ENCODE data around the gene GABPB2.

GABPB2 gene

GRCh38 chr1:151130987-151131586, 60.5 kb downstream of the GABPB2 start:
- peak overlapping the region in 1 of 2 experiments; percentile 26 for H3K27ac ChIP-seq (ENCODE audit: insufficient read depth in 1 of 2, low read depth in 1 of 2, low read length in 2 of 2, poor library complexity in 1 of 2, severe bottlenecking in 2 of 2)
- peaks cover 0 to 9% (median 3%) of the 10 kb centered on the region in 4 experiments for H3K36me3 ChIP-seq (ENCODE audit: control insufficient read depth in 4 of 4, insufficient read depth in 4 of 4, low read length in 3 of 4)
- WGBS (ENCODE audit: insufficient coverage), result under 1% methylated on average over 44 of the region's 45 CpGs
- peaks cover 0 to 4% (median 0%) of the 10 kb centered on the region in 5 experiments for H3K27me3 ChIP-seq (replicated peaks in 2 of 5; ENCODE audit: control insufficient read depth in 4 of 5, insufficient read depth in 5 of 5, low read length in 4 of 5)
- POLR2A ChIA-PET, result interaction anchor here (0.7 to 1.7 kb wide), 2 partner anchors 12 to 268 kb away, joined by 3 to 4 read pairs; partner anchors contain the start of gene PSMB4
- peak; percentile 95 to 98 (median 97) for DNase-seq
- CTCF ChIA-PET, result interaction anchor here (1.2 to 5.1 kb wide), 6 partner anchors 9 to 31 kb away, joined by 3 to 26 read pairs (median 8); partner anchors contain the start of gene TNFAIP8L2
- no peaks in the 10 kb centered on the region for H3K9me3 ChIP-seq (ENCODE audit: control extremely low read depth in 1 of 5, control insufficient read depth in 4 of 5, insufficient read depth in 2 of 5, low read depth in 1 of 5, low read length in 4 of 5)
- peak overlapping the region in 6 of 7 experiments; percentile 5 to 74 (median 50) for H3K4me3 ChIP-seq (ENCODE audit: control insufficient read depth in 1 of 7, extremely low read depth in 1 of 7, insufficient read depth in 4 of 7, low read depth in 2 of 7, low read length in 6 of 7)
- H3K4me1 ChIP-seq (ENCODE audit: control extremely low read depth in 1 of 4, control insufficient read depth in 4 of 4, insufficient read depth in 4 of 4, low read length in 3 of 4), result peaks cover 0 to 9% (median 5%) of the 10 kb centered on the region in 4 experiments

GRCh38 chr1:151131701-151132334, 61.3 kb downstream of the GABPB2 start:
- peak overlapping the region in 5 of 7 experiments; percentile 38 to 74 (median 60) for H3K4me3 ChIP-seq (ENCODE audit: control insufficient read depth in 1 of 7, extremely low read depth in 1 of 7, insufficient read depth in 4 of 7, low read depth in 2 of 7, low read length in 6 of 7)

GRCh38 chr1:151132335-151133017, 61.9 kb downstream of the GABPB2 start:
- 97% methylated on average over 66 of the region's 74 CpGs for WGBS (ENCODE audit: insufficient coverage)
- ChIA-PET CTCF (interaction anchor here (0.6 to 5.1 kb wide), 4 partner anchors 10 to 110 kb away, joined by 3 to 26 read pairs (median 8); partner anchors contain the start of gene TNFAIP8L2), POLR2A (interaction anchor here (0.9 kb wide), 1 partner anchor 11 kb away, joined by 4 read pairs; no protein-coding TSS in a partner anchor)
- H3K36me3 ChIP-seq (ENCODE audit: control insufficient read depth in 4 of 4, insufficient read depth in 4 of 4, low read length in 3 of 4), result peaks cover 0 to 16% (median 5%) of the 10 kb centered on the region in 4 experiments
- H3K27ac ChIP-seq (ENCODE audit: insufficient read depth in 1 of 2, low read depth in 1 of 2, low read length in 2 of 2, poor library complexity in 1 of 2, severe bottlenecking in 2 of 2), result no peak overlapping the region
- H3K27me3 ChIP-seq (replicated peaks in 2 of 5; ENCODE audit: control insufficient read depth in 4 of 5, insufficient read depth in 5 of 5, low read length in 4 of 5), result peaks cover 0 to 4% (median 0%) of the 10 kb centered on the region in 5 experiments
- no peak overlapping the region for H3K4me3 ChIP-seq (ENCODE audit: control insufficient read depth in 1 of 7, extremely low read depth in 1 of 7, insufficient read depth in 4 of 7, low read depth in 2 of 7, low read length in 6 of 7)
- DNase-seq, result no peak
- H3K9me3 ChIP-seq (ENCODE audit: control extremely low read depth in 1 of 5, control insufficient read depth in 4 of 5, insufficient read depth in 2 of 5, low read depth in 1 of 5, low read length in 4 of 5), result no peaks in the 10 kb centered on the region
- peaks cover 0 to 9% (median 5%) of the 10 kb centered on the region in 4 experiments for H3K4me1 ChIP-seq (ENCODE audit: control extremely low read depth in 1 of 4, control insufficient read depth in 4 of 4, insufficient read depth in 4 of 4, low read length in 3 of 4)

More at GRCh38 chr1:151131701-151132334, 61.3 kb downstream of the GABPB2 start:
- no peaks in the 10 kb centered on the region for H3K9me3 ChIP-seq (ENCODE audit: control extremely low read depth in 1 of 5, control insufficient read depth in 4 of 5, insufficient read depth in 2 of 5, low read depth in 1 of 5, low read length in 4 of 5)
- CTCF ChIA-PET, result interaction anchor here (1.2 to 5.1 kb wide), 5 partner anchors 10 to 29 kb away, joined by 3 to 26 read pairs (median 10); partner anchors contain the start of gene TNFAIP8L2
- POLR2A ChIA-PET, result interaction anchor here (0.6 to 1.7 kb wide), 3 partner anchors 11 to 267 kb away, joined by 3 to 4 read pairs (median 3); partner anchors contain the start of gene PSMB4
- peaks cover 0 to 16% (median 5%) of the 10 kb centered on the region in 4 experiments for H3K36me3 ChIP-seq (ENCODE audit: control insufficient read depth in 4 of 4, insufficient read depth in 4 of 4, low read length in 3 of 4)
- no peak for DNase-seq
- 78% methylated on average over 27 of the region's 39 CpGs for WGBS (ENCODE audit: insufficient coverage)
- peak overlapping the region in 1 of 2 experiments; percentile 26 for H3K27ac ChIP-seq (ENCODE audit: insufficient read depth in 1 of 2, low read depth in 1 of 2, low read length in 2 of 2, poor library complexity in 1 of 2, severe bottlenecking in 2 of 2)
- peaks cover 0 to 9% (median 5%) of the 10 kb centered on the region in 4 experiments for H3K4me1 ChIP-seq (ENCODE audit: control extremely low read depth in 1 of 4, control insufficient read depth in 4 of 4, insufficient read depth in 4 of 4, low read length in 3 of 4)
- H3K27me3 ChIP-seq (replicated peaks in 2 of 5; ENCODE audit: control insufficient read depth in 4 of 5, insufficient read depth in 5 of 5, low read length in 4 of 5), result peaks cover 0 to 4% (median 0%) of the 10 kb centered on the region in 5 experiments

- ChIA-PET POLR2A (interaction anchor here (0.9 kb wide), 1 partner anchor 11 kb away, joined by 4 read pairs; no protein-coding TSS in a partner anchor), CTCF (interaction anchor here (0.6 to 1.2 kb wide), 3 partner anchors 11 to 111 kb away, joined by 3 to 4 read pairs (median 3); no protein-coding TSS in a partner anchor)
- no peaks in the 10 kb centered on the region for H3K9me3 ChIP-seq (ENCODE audit: control extremely low read depth in 1 of 5, control insufficient read depth in 4 of 5, insufficient read depth in 2 of 5, low read depth in 1 of 5, low read length in 4 of 5)
- peaks cover 0 to 4% (median 0%) of the 10 kb centered on the region in 5 experiments for H3K27me3 ChIP-seq (replicated peaks in 2 of 5; ENCODE audit: control insufficient read depth in 4 of 5, insufficient read depth in 5 of 5, low read length in 4 of 5)
- H3K27ac ChIP-seq (ENCODE audit: insufficient read depth in 1 of 2, low read depth in 1 of 2, low read length in 2 of 2, poor library complexity in 1 of 2, severe bottlenecking in 2 of 2), result no peak overlapping the region
- H3K36me3 ChIP-seq (ENCODE audit: control insufficient read depth in 4 of 4, insufficient read depth in 4 of 4, low read length in 3 of 4), result peaks cover 0 to 16% (median 7%) of the 10 kb centered on the region in 4 experiments
- no peak for DNase-seq
- no peak overlapping the region for H3K4me3 ChIP-seq (ENCODE audit: control insufficient read depth in 1 of 7, extremely low read depth in 1 of 7, insufficient read depth in 4 of 7, low read depth in 2 of 7, low read length in 6 of 7)
- peaks cover 0 to 9% (median 5%) of the 10 kb centered on the region in 4 experiments for H3K4me1 ChIP-seq (ENCODE audit: control extremely low read depth in 1 of 4, control insufficient read depth in 4 of 4, insufficient read depth in 4 of 4, low read length in 3 of 4)
- 92% methylated on average over 45 of the region's 65 CpGs for WGBS (ENCODE audit: insufficient coverage)
These were observed 62.7 kb downstream of the GABPB2 start for GRCh38 chr1:151133018-151133806.

GRCh38 chr1:151134396-151134795, 63.8 kb downstream of the GABPB2 start:
- H3K4me1 ChIP-seq (ENCODE audit: control extremely low read depth in 1 of 4, control insufficient read depth in 4 of 4, insufficient read depth in 4 of 4, low read length in 3 of 4), result peaks cover 0 to 9% (median 5%) of the 10 kb centered on the region in 4 experiments
- no peaks in the 10 kb centered on the region for H3K9me3 ChIP-seq (ENCODE audit: control extremely low read depth in 1 of 5, control insufficient read depth in 4 of 5, insufficient read depth in 2 of 5, low read depth in 1 of 5, low read length in 4 of 5)
- CTCF ChIA-PET, result interaction anchor here (1.1 to 5.1 kb wide), 4 partner anchors 9 to 38 kb away, joined by 3 to 33 read pairs (median 4); partner anchors contain the start of gene TNFAIP8L2
- WGBS (ENCODE audit: insufficient coverage), result no CpG with 5 or more reads among the region's 3 CpGs
- POLR2A ChIA-PET, result interaction anchor here (0.6 to 0.8 kb wide), 2 partner anchors 16 to 95 kb away, joined by 5 read pairs; no protein-coding TSS in a partner anchor
- no peak for DNase-seq
- no peak overlapping the region for H3K27ac ChIP-seq (ENCODE audit: insufficient read depth in 1 of 2, low read depth in 1 of 2, low read length in 2 of 2, poor library complexity in 1 of 2, severe bottlenecking in 2 of 2)
- H3K4me3 ChIP-seq (ENCODE audit: control insufficient read depth in 1 of 7, extremely low read depth in 1 of 7, insufficient read depth in 4 of 7, low read depth in 2 of 7, low read length in 6 of 7), result no peak overlapping the region
- peaks cover 0 to 6% (median 0%) of the 10 kb centered on the region in 5 experiments for H3K27me3 ChIP-seq (replicated peaks in 2 of 5; ENCODE audit: control insufficient read depth in 4 of 5, insufficient read depth in 5 of 5, low read length in 4 of 5)
- H3K36me3 ChIP-seq (ENCODE audit: control insufficient read depth in 4 of 4, insufficient read depth in 4 of 4, low read length in 3 of 4), result peaks cover 0 to 18% (median 7%) of the 10 kb centered on the region in 4 experiments

GRCh38 chr1:151134991-151135390, 64.4 kb downstream of the GABPB2 start:
- H3K36me3 ChIP-seq (ENCODE audit: control insufficient read depth in 4 of 4, insufficient read depth in 4 of 4, low read length in 3 of 4), result peaks cover 0 to 24% (median 7%) of the 10 kb centered on the region in 4 experiments
- peaks cover 0 to 6% (median 0%) of the 10 kb centered on the region in 5 experiments for H3K27me3 ChIP-seq (replicated peaks in 2 of 5; ENCODE audit: control insufficient read depth in 4 of 5, insufficient read depth in 5 of 5, low read length in 4 of 5)
- WGBS (ENCODE audit: insufficient coverage), result over 99% methylated on average over 7 of the region's 7 CpGs
- H3K27ac ChIP-seq (ENCODE audit: insufficient read depth in 1 of 2, low read depth in 1 of 2, low read length in 2 of 2, poor library complexity in 1 of 2, severe bottlenecking in 2 of 2), result no peak overlapping the region
- no peaks in the 10 kb centered on the region for H3K9me3 ChIP-seq (ENCODE audit: control extremely low read depth in 1 of 5, control insufficient read depth in 4 of 5, insufficient read depth in 2 of 5, low read depth in 1 of 5, low read length in 4 of 5)
- POLR2A ChIA-PET, result interaction anchor here (0.6 to 1.6 kb wide), 3 partner anchors 17 to 96 kb away, joined by 3 to 5 read pairs (median 5); partner anchors contain the start of gene TNFAIP8L2
- CTCF ChIA-PET, result interaction anchor here (0.7 to 5.1 kb wide), 7 partner anchors 9 to 44 kb away, joined by 3 to 33 read pairs (median 3); partner anchors contain the start of gene TNFAIP8L2
- no peak for DNase-seq
- peaks cover 0 to 9% (median 5%) of the 10 kb centered on the region in 4 experiments for H3K4me1 ChIP-seq (ENCODE audit: control extremely low read depth in 1 of 4, control insufficient read depth in 4 of 4, insufficient read depth in 4 of 4, low read length in 3 of 4)
- no peak overlapping the region for H3K4me3 ChIP-seq (ENCODE audit: control insufficient read depth in 1 of 7, extremely low read depth in 1 of 7, insufficient read depth in 4 of 7, low read depth in 2 of 7, low read length in 6 of 7)

Measured in common myeloid progenitor, CD34-positive (primary cell).